Upper lobe of left lung (tissue), 6 donors: ENCODE results near the gene RAI1. TPM values are rescaled to one million over a fixed set of nuclear protein-coding genes. Genes with fewer than 3 reads are reported as not detected.

Experiments used
- ATAC-seq, 2 donors: fragments of 200-7000 bp; cut with Tn5 transposase; one replicate each; pipeline ENCODE4 v1.9.1; 2022; ENCODE audit warnings: mild to moderate bottlenecking in 2 of 2, moderate library complexity in 2 of 2; ENCODE audit not compliant: low FRiP score in 2 of 2
- DNase-seq, 2 donors: peaks; one replicate each; pipeline ENCODE4 v3.0.0-alpha.2; 2019 to 2020
- H3K27ac ChIP-seq, 4 donors: fragments of 200-600 bp; sonication (generic); one replicate each; pipeline ENCODE4 v1.5.1; 2016 to 2019
- H3K27me3 ChIP-seq, 4 donors: fragments of 200-600 bp; sonication (generic); one replicate each; pipeline ENCODE4 v1.5.1; 2017 to 2019
- H3K36me3 ChIP-seq, 4 donors: fragments of 200-600 bp; sonication (generic); one replicate each; pipeline ENCODE4 v1.5.1; 2016 to 2019
- H3K4me1 ChIP-seq, 4 donors: fragments of 200-600 bp; sonication (generic); one replicate each; pipeline ENCODE4 v1.5.1; 2018 to 2019
- H3K4me3 ChIP-seq, 4 donors: fragments of 200-600 bp; sonication (generic); one replicate each; pipeline ENCODE4 v1.5.1; 2017 to 2019; ENCODE audit warnings: mild to moderate bottlenecking in 2 of 4, moderate library complexity in 1 of 4
- H3K9me3 ChIP-seq, 4 donors: fragments of 200-600 bp; sonication (generic); one replicate each; pipeline ENCODE4 v1.5.1; 2018 to 2019
- EP300 ChIP-seq, 4 donors: sonication (generic); formaldehyde crosslinking; IDR thresholded peaks; one replicate each; pipeline ENCODE4 v1.5.1; 2017; ENCODE audit warnings: antibody characterized with exemption in 4 of 4, control low read depth in 2 of 4
- POLR2A ChIP-seq, 4 donors: fragments of 450-650 bp; IDR thresholded peaks; one replicate each; pipeline ENCODE4 v1.5.1; 2016 to 2017; ENCODE audit warnings: antibody characterized with exemption in 4 of 4, mild to moderate bottlenecking in 2 of 4
- POLR2AphosphoS5 ChIP-seq, 2 donors: sonication (generic); formaldehyde crosslinking; IDR thresholded peaks; one replicate each; pipeline ENCODE4 v1.5.1; 2017; ENCODE audit warnings: antibody characterized with exemption in 2 of 2
- WGBS, 2 donors: methylation state at CpG; one replicate each; pipeline ENCODE4 v1.1.5; 2017 to 2018; 5-methylcytosine and 5-hydroxymethylcytosine counted together
- total RNA-seq, 6 donors: library from RNA; depleted of rRNA in 4 of 6; stranded (reverse); fragments of >200 nt in 4 of 6; gene quantifications; one replicate each; pipeline versions ENCODE4 v1.1.0 to v1.2.1, GENCODE V29; 2016 to 2021
- TF ChIP-seq, protein P1 (sequence below), 6 experiments: fragments of 450-650 bp in 4 of 6; fragments of 200-600 bp in 2 of 6; sonication (generic) in 2 of 6; IDR thresholded peaks; one replicate each; pipeline ENCODE4 v1.5.1; 2016 to 2019; ENCODE audit warnings: antibody characterized with exemption in 6 of 6
- donor health status: DM: no; HTN: no; CAD: no; lungs with moderate emphysema.
- donor health status: DM: no; HTN: yes; CAD: no; lungs with severe emphysema.

Gene RAI1
- total RNA-seq, 6 donors from 2014 or later = 33.8 to 76.6 (median 41.2) TPM

DNA sequence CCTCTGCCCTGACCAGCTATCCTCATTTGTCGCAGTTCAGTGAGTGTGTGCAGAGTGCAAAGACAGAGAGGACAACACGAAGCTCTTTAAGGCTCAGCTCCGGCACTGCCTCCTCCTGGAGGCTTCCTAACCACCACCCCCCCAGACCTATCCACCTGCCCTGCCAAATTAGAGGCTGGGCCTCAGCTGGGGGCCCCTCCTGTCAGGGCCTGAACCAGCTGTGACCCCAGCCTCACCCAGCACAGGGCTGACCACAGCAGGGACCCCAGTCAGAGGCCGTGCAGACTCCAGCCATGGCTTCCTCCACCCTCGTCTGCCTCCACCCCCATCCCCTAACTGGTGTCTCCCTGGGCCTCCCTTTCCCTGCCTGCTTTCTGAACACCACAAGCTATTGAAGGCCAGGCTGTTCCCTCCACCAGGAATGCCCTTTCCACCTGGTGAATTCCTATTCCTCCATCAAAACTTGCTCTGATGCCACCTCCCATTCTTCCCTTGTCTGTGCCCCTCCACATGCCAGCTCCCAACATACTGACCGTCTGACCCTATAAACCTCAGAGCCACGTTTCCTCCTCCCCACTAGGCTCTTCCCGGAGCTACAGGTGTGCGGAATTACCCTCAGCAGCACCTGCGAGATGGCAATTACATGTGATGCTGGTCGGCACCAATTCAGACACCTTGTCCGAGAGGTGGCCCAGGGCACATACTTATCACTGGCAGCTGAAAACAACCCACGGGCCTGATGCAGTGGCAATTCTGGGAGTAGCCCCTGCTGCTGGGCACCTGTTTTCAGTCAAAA lies 146.8 kb downstream of the RAI1 start:
- peak overlapping the region in 1 of 4 donors; percentile 2 for H3K27ac ChIP-seq
- TF ChIP-seq EP300 (IDR thresholded peaks at IDR 0.05) (no peak), POLR2AphosphoS5 (IDR thresholded peaks at IDR 0.05) (no peak), POLR2A (IDR thresholded peaks at IDR 0.05) (no peak)
- TF ChIP-seq, protein P1, sequence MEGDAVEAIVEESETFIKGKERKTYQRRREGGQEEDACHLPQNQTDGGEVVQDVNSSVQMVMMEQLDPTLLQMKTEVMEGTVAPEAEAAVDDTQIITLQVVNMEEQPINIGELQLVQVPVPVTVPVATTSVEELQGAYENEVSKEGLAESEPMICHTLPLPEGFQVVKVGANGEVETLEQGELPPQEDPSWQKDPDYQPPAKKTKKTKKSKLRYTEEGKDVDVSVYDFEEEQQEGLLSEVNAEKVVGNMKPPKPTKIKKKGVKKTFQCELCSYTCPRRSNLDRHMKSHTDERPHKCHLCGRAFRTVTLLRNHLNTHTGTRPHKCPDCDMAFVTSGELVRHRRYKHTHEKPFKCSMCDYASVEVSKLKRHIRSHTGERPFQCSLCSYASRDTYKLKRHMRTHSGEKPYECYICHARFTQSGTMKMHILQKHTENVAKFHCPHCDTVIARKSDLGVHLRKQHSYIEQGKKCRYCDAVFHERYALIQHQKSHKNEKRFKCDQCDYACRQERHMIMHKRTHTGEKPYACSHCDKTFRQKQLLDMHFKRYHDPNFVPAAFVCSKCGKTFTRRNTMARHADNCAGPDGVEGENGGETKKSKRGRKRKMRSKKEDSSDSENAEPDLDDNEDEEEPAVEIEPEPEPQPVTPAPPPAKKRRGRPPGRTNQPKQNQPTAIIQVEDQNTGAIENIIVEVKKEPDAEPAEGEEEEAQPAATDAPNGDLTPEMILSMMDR (IDR thresholded peaks at IDR 0.05) = no peak
- no peak overlapping the region for H3K4me3 ChIP-seq
- H3K9me3 ChIP-seq = no peaks in the 10 kb centered on the region
- no peak for ATAC-seq
- no peak for DNase-seq
- WGBS, 2 donors = 86 to 87% methylated on average over 10 to 13 of the region's 13 CpGs
- H3K27me3 ChIP-seq = no peaks in the 10 kb centered on the region
- peaks cover 36 to 79% (median 51%) of the 10 kb centered on the region in 4 donors for H3K4me1 ChIP-seq
- H3K36me3 ChIP-seq = peaks cover 0 to 14% (median 1%) of the 10 kb centered on the region in 4 donors

DNA sequence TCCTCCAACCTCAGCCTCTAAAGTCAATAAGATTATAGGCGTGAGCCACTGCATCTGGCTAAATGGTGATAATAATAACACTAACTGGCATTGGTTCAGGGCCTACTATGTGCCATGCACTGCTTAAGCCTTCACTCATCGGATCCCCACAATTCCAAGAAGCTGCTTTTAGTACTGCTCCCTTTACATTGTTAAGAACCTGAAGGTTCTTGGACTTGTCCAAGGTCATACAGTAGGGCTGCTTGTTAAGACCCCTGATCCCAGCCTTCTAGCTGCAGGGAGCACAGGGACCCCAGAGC lies 149.0 kb downstream of the RAI1 start:
- no peak overlapping the region for H3K27ac ChIP-seq
- ATAC-seq = no peak
- H3K4me3 ChIP-seq = no peak overlapping the region
- WGBS, 2 donors = 89 to 93% methylated on average over 2 of the region's 2 CpGs
- H3K9me3 ChIP-seq = no peaks in the 10 kb centered on the region
- TF ChIP-seq EP300 (IDR thresholded peaks at IDR 0.05) (no peak), POLR2A (IDR thresholded peaks at IDR 0.05) (no peak), POLR2AphosphoS5 (IDR thresholded peaks at IDR 0.05) (no peak)
- TF ChIP-seq, protein P1 (IDR thresholded peaks at IDR 0.05) = no peak
- DNase-seq = no peak
- H3K36me3 ChIP-seq = peaks cover 0 to 14% (median 1%) of the 10 kb centered on the region in 4 donors
- H3K27me3 ChIP-seq = no peaks in the 10 kb centered on the region
- H3K4me1 ChIP-seq = peaks cover 21 to 78% (median 45%) of the 10 kb centered on the region in 4 donors

DNA sequence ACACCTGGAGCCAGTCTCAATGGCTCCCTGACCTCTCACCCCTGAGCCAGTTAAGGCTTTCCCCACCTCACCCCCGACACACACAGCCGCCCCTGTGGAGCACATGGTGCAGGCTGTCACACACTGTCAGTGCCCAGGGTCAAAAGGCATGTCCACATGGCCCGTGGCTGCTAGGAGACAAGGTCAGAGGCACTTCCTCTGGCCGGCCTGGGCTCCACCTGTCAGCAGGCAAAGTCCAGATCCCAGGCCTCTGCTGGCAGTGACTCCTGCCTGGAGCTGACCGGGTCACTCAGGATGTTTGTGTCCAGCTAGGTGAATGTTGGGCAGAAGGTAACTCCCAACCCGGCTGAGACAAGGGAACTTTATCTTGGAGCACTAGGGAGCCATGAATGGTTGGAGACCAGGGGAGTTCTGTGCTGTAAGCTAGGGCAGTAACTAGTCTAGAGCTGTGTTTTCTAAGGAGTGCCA lies 149.5 kb downstream of the RAI1 start:
- peaks cover 0 to 14% (median 1%) of the 10 kb centered on the region in 4 donors for H3K36me3 ChIP-seq
- peaks cover 21 to 78% (median 45%) of the 10 kb centered on the region in 4 donors for H3K4me1 ChIP-seq
- no peaks in the 10 kb centered on the region for H3K9me3 ChIP-seq
- H3K27ac ChIP-seq = peak overlapping the region in 3 of 4 donors; percentile 27 to 58 (median 32)
- DNase-seq (no peak), ATAC-seq (no peak)
- H3K27me3 ChIP-seq = no peaks in the 10 kb centered on the region
- 68% methylated on average over 4 of the region's 6 CpGs; no CpG with 5 or more reads in 1 of the 2 donors for WGBS, 2 donors
- H3K4me3 ChIP-seq = no peak overlapping the region
- TF ChIP-seq POLR2A (IDR thresholded peaks at IDR 0.05) = no peak
- no peak for TF ChIP-seq POLR2AphosphoS5 (IDR thresholded peaks at IDR 0.05)
- TF ChIP-seq, protein P1 (IDR thresholded peaks at IDR 0.05) = no peak
- TF ChIP-seq EP300 (IDR thresholded peaks at IDR 0.05) = no peak

DNA sequence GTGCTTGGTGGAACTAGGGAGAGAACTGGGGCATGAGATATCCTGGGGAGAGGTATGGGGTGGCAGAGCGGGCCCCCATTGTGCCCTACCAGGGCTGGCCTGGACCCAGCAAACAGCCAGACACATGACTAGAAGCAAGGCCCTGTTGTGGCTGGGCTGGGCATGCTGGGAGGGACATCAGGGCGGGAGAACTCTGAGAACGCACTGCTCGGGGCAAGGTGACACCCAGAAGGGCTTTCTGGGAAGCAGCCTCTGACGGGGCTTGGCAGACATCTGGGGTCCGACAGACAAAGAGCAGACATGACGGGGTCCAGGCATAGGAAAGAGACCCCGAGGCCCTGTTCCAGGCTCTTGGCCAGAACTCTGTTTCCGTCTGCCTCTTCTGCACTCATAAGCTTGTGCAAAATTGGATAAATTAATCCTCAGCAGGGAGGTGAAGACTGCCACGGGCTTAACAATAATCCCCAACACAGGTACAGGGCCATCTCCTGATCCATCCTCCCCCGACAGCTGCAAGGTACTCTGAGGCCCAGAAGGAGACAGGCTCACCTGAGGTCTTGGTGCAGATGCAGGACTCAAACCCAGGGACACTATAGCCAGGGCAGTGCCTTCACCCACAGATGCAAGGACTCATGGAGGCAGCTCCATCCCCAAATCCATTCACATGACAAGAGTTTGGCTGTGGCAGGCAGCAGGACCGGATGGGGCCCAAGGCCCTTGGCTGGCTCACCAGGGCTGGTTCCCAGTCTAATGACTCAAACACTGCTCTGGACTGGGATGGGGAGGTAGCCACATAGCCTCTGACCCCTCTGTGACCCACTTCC lies 150.2 kb downstream of the RAI1 start:
- WGBS, 2 donors = 76 to 81% methylated on average over 10 to 12 of the region's 12 CpGs
- no peak for TF ChIP-seq EP300 (IDR thresholded peaks at IDR 0.05)
- no peak for TF ChIP-seq POLR2AphosphoS5 (IDR thresholded peaks at IDR 0.05)
- no peak for TF ChIP-seq POLR2A (IDR thresholded peaks at IDR 0.05)
- TF ChIP-seq, protein P1 (IDR thresholded peaks at IDR 0.05) = no peak
- peak overlapping the region in 3 of 4 donors; percentile 27 to 58 (median 36) for H3K27ac ChIP-seq
- ATAC-seq = no peak
- no peak overlapping the region for H3K4me3 ChIP-seq
- peaks cover 0 to 14% (median 1%) of the 10 kb centered on the region in 4 donors for H3K36me3 ChIP-seq
- H3K9me3 ChIP-seq = no peaks in the 10 kb centered on the region
- peaks cover 19 to 75% (median 41%) of the 10 kb centered on the region in 4 donors for H3K4me1 ChIP-seq
- no peaks in the 10 kb centered on the region for H3K27me3 ChIP-seq
- no peak for DNase-seq
